ENCODE data around the gene ADRB2. TPM values are rescaled to one million over a fixed set of nuclear protein-coding genes. Genes with fewer than 3 reads are reported as not detected.

Gene ADRB2
- polyA plus RNA-seq, 1 donor: 0.57 TPM

GRCh38 chr5:148840531-148840930 is 14.1 kb downstream of the ADRB2 start:
- no peaks in the 10 kb centered on the region for H3K4me1 ChIP-seq (ENCODE audit: control insufficient read depth, insufficient read depth, low read length)
- H3K4me3 ChIP-seq (ENCODE audit: low read length): no peak overlapping the region
- WGBS (ENCODE audit: insufficient coverage, low lambda C conversion rate): 100% methylated on average over 1 of the region's 1 CpG
- H3K9me3 ChIP-seq (ENCODE audit: control insufficient read depth, low read depth, low read length): no peaks in the 10 kb centered on the region
- H3K36me3 ChIP-seq (ENCODE audit: control insufficient read depth, insufficient read depth, low read length): no peaks in the 10 kb centered on the region
- H3K27me3 ChIP-seq (ENCODE audit: control insufficient read depth, insufficient read depth, low read length): peaks cover 4% of the 10 kb centered on the region
- DNase-seq: no peak
- H3K27ac ChIP-seq (ENCODE audit: low read length): no peak overlapping the region

- no peaks in the 10 kb centered on the region for H3K4me1 ChIP-seq (ENCODE audit: control insufficient read depth, insufficient read depth, low read length)
- H3K36me3 ChIP-seq (ENCODE audit: control insufficient read depth, insufficient read depth, low read length): no peaks in the 10 kb centered on the region
- no peak for DNase-seq
- H3K4me3 ChIP-seq (ENCODE audit: low read length): no peak overlapping the region
- H3K27me3 ChIP-seq (ENCODE audit: control insufficient read depth, insufficient read depth, low read length): peaks cover 4% of the 10 kb centered on the region
- WGBS (ENCODE audit: insufficient coverage, low lambda C conversion rate): no CpG with 5 or more reads among the region's 3 CpGs
- H3K27ac ChIP-seq (ENCODE audit: low read length): no peak overlapping the region
- no peaks in the 10 kb centered on the region for H3K9me3 ChIP-seq (ENCODE audit: control insufficient read depth, low read depth, low read length)
These were observed 15.1 kb downstream of the ADRB2 start for GRCh38 chr5:148841519-148841918.

GRCh38 chr5:148842161-148842560 is 15.8 kb downstream of the ADRB2 start:
- no peaks in the 10 kb centered on the region for H3K36me3 ChIP-seq (ENCODE audit: control insufficient read depth, insufficient read depth, low read length)
- H3K9me3 ChIP-seq (ENCODE audit: control insufficient read depth, low read depth, low read length): no peaks in the 10 kb centered on the region
- H3K27me3 ChIP-seq (ENCODE audit: control insufficient read depth, insufficient read depth, low read length): peaks cover 4% of the 10 kb centered on the region
- no peaks in the 10 kb centered on the region for H3K4me1 ChIP-seq (ENCODE audit: control insufficient read depth, insufficient read depth, low read length)
- H3K27ac ChIP-seq (ENCODE audit: low read length): no peak overlapping the region
- no peak overlapping the region for H3K4me3 ChIP-seq (ENCODE audit: low read length)
- DNase-seq: no peak
- no CpG with 5 or more reads among the region's 2 CpGs for WGBS (ENCODE audit: insufficient coverage, low lambda C conversion rate)

- no peaks in the 10 kb centered on the region for H3K9me3 ChIP-seq (ENCODE audit: control insufficient read depth, low read depth, low read length)
- no peaks in the 10 kb centered on the region for H3K36me3 ChIP-seq (ENCODE audit: control insufficient read depth, insufficient read depth, low read length)
- H3K27ac ChIP-seq (ENCODE audit: low read length): no peak overlapping the region
- WGBS (ENCODE audit: insufficient coverage, low lambda C conversion rate): 88% methylated on average over 3 of the region's 10 CpGs
- H3K4me1 ChIP-seq (ENCODE audit: control insufficient read depth, insufficient read depth, low read length): no peaks in the 10 kb centered on the region
- no peak overlapping the region for H3K4me3 ChIP-seq (ENCODE audit: low read length)
- no peak for DNase-seq
- peaks cover 4% of the 10 kb centered on the region for H3K27me3 ChIP-seq (ENCODE audit: control insufficient read depth, insufficient read depth, low read length)
These were observed 17.3 kb downstream of the ADRB2 start for GRCh38 chr5:148843510-148844318.

- Histone ChIP-seq H3K4me3 (ENCODE audit: low read length) (no peak overlapping the region), H3K4me1 (ENCODE audit: control insufficient read depth, insufficient read depth, low read length) (no peaks in the 10 kb centered on the region), H3K9me3 (ENCODE audit: control insufficient read depth, low read depth, low read length) (no peaks in the 10 kb centered on the region), H3K36me3 (ENCODE audit: control insufficient read depth, insufficient read depth, low read length) (no peaks in the 10 kb centered on the region), H3K27ac (ENCODE audit: low read length) (no peak overlapping the region), H3K27me3 (ENCODE audit: control insufficient read depth, insufficient read depth, low read length) (peaks cover 4% of the 10 kb centered on the region)
- DNase-seq: no peak
- whole genome bisulfite sequencing (ENCODE audit: insufficient coverage, low lambda C conversion rate): 83% methylated on average over 2 of the region's 7 CpGs
These were observed 18.2 kb downstream of the ADRB2 start for GRCh38 chr5:148844433-148845280.

- Histone ChIP-seq H3K4me1 (ENCODE audit: control insufficient read depth, insufficient read depth, low read length) (no peaks in the 10 kb centered on the region), H3K27ac (ENCODE audit: low read length) (no peak overlapping the region), H3K9me3 (ENCODE audit: control insufficient read depth, low read depth, low read length) (no peaks in the 10 kb centered on the region), H3K36me3 (ENCODE audit: control insufficient read depth, insufficient read depth, low read length) (no peaks in the 10 kb centered on the region), H3K27me3 (ENCODE audit: control insufficient read depth, insufficient read depth, low read length) (peaks cover 9% of the 10 kb centered on the region), H3K4me3 (ENCODE audit: low read length) (no peak overlapping the region)
- DNase-seq: no peak
These were observed 20.5 kb downstream of the ADRB2 start for GRCh38 chr5:148846930-148847329.

GRCh38 chr5:148847456-148847855 is 21.0 kb downstream of the ADRB2 start:
- Histone ChIP-seq H3K9me3 (ENCODE audit: control insufficient read depth, low read depth, low read length) (no peaks in the 10 kb centered on the region), H3K27ac (ENCODE audit: low read length) (no peak overlapping the region), H3K27me3 (ENCODE audit: control insufficient read depth, insufficient read depth, low read length) (peaks cover 9% of the 10 kb centered on the region), H3K36me3 (ENCODE audit: control insufficient read depth, insufficient read depth, low read length) (no peaks in the 10 kb centered on the region), H3K4me3 (ENCODE audit: low read length) (no peak overlapping the region), H3K4me1 (ENCODE audit: control insufficient read depth, insufficient read depth, low read length) (no peaks in the 10 kb centered on the region)
- no CpG with 5 or more reads among the region's 2 CpGs for WGBS (ENCODE audit: insufficient coverage, low lambda C conversion rate)
- DNase-seq: no peak

- WGBS (ENCODE audit: insufficient coverage, low lambda C conversion rate): no CpG with 5 or more reads among the region's 3 CpGs
- no peaks in the 10 kb centered on the region for H3K4me1 ChIP-seq (ENCODE audit: control insufficient read depth, insufficient read depth, low read length)
- no peak overlapping the region for H3K4me3 ChIP-seq (ENCODE audit: low read length)
- H3K36me3 ChIP-seq (ENCODE audit: control insufficient read depth, insufficient read depth, low read length): no peaks in the 10 kb centered on the region
- H3K27ac ChIP-seq (ENCODE audit: low read length): no peak overlapping the region
- H3K27me3 ChIP-seq (ENCODE audit: control insufficient read depth, insufficient read depth, low read length): peaks cover 9% of the 10 kb centered on the region
- H3K9me3 ChIP-seq (ENCODE audit: control insufficient read depth, low read depth, low read length): no peaks in the 10 kb centered on the region
- no peak for DNase-seq
These were observed 22.1 kb downstream of the ADRB2 start for GRCh38 chr5:148848393-148849031.

GRCh38 chr5:148849461-148849860 is 23.1 kb downstream of the ADRB2 start:
- Histone ChIP-seq H3K9me3 (ENCODE audit: control insufficient read depth, low read depth, low read length) (no peaks in the 10 kb centered on the region), H3K36me3 (ENCODE audit: control insufficient read depth, insufficient read depth, low read length) (no peaks in the 10 kb centered on the region), H3K4me1 (ENCODE audit: control insufficient read depth, insufficient read depth, low read length) (no peaks in the 10 kb centered on the region), H3K27ac (ENCODE audit: low read length) (no peak overlapping the region), H3K27me3 (ENCODE audit: control insufficient read depth, insufficient read depth, low read length) (peaks cover 9% of the 10 kb centered on the region), H3K4me3 (ENCODE audit: low read length) (no peak overlapping the region)
- no CpG with 5 or more reads among the region's 4 CpGs for WGBS (ENCODE audit: insufficient coverage, low lambda C conversion rate)
- no peak for DNase-seq

GRCh38 chr5:148850836-148851235 is 24.4 kb downstream of the ADRB2 start:
- Histone ChIP-seq H3K27ac (ENCODE audit: low read length) (no peak overlapping the region), H3K9me3 (ENCODE audit: control insufficient read depth, low read depth, low read length) (no peaks in the 10 kb centered on the region), H3K36me3 (ENCODE audit: control insufficient read depth, insufficient read depth, low read length) (no peaks in the 10 kb centered on the region), H3K4me1 (ENCODE audit: control insufficient read depth, insufficient read depth, low read length) (no peaks in the 10 kb centered on the region), H3K4me3 (ENCODE audit: low read length) (no peak overlapping the region), H3K27me3 (ENCODE audit: control insufficient read depth, insufficient read depth, low read length) (peaks cover 9% of the 10 kb centered on the region)
- WGBS (ENCODE audit: insufficient coverage, low lambda C conversion rate): no CpG with 5 or more reads among the region's 2 CpGs
- no peak for DNase-seq

All from large intestine (tissue), 3 donors.